ENCODE measurements around the gene MTMR1. TPM values are rescaled to one million over a fixed set of nuclear protein-coding genes. Genes with fewer than 3 reads are reported as not detected.

MTMR1 gene
- total RNA-seq, 4 donors from 2014 or later: 15.0 to 27.7 (median 22.1) TPM

GRCh38 chrX:150763810-150764209 is 70.6 kb downstream of the MTMR1 start:
- WGBS: 77% methylated on average over 9 of the region's 9 CpGs
- H3K4me3 ChIP-seq: no peak overlapping the region
- no peaks in the 10 kb centered on the region for H3K27me3 ChIP-seq
- intact Hi-C loops (cut with DNase I): loop anchor here (10.0 kb wide), 1 partner anchor 131 kb away; the partner anchor contains the start of gene CD99L2
- no peaks in the 10 kb centered on the region for H3K9me3 ChIP-seq
- H3K36me3 ChIP-seq: peaks cover 0 to 21% (median 12%) of the 10 kb centered on the region in 4 donors
- DNase-seq (ENCODE audit: extremely low spot score): no peak
- no peak overlapping the region for H3K27ac ChIP-seq (replicated peaks in 1 of 4)
- peaks cover 0 to 11% (median 9%) of the 10 kb centered on the region in 4 donors for H3K4me1 ChIP-seq
- TF ChIP-seq POLR2A (IDR thresholded peaks at IDR 0.05; ENCODE audit: low read depth) (no peak), CTCF (IDR thresholded peaks at IDR 0.05) (no peak), EP300 (IDR thresholded peaks at IDR 0.05) (no peak), POLR2AphosphoS5 (IDR thresholded peaks at IDR 0.05) (no peak)

- Histone ChIP-seq H3K36me3 (peaks cover 0 to 26% (median 19%) of the 10 kb centered on the region in 4 donors), H3K27me3 (no peaks in the 10 kb centered on the region), H3K27ac (replicated peaks in 1 of 4) (no peak overlapping the region), H3K4me3 (no peak overlapping the region), H3K9me3 (no peaks in the 10 kb centered on the region), H3K4me1 (peaks cover 0 to 11% (median 9%) of the 10 kb centered on the region in 4 donors)
- no peak for DNase-seq (ENCODE audit: extremely low spot score)
- WGBS: 69% methylated on average over 8 of the region's 9 CpGs
- intact Hi-C loops (cut with DNase I): loop anchor here (10.0 kb wide), 1 partner anchor 130 kb away; the partner anchor contains the start of gene CD99L2
- TF ChIP-seq POLR2AphosphoS5 (IDR thresholded peaks at IDR 0.05) (no peak), CTCF (IDR thresholded peaks at IDR 0.05) (no peak), EP300 (IDR thresholded peaks at IDR 0.05) (no peak), POLR2A (IDR thresholded peaks at IDR 0.05; ENCODE audit: low read depth) (no peak)
Measured at GRCh38 chrX:150765237-150765636, 72.0 kb downstream of the MTMR1 start.

DNA sequence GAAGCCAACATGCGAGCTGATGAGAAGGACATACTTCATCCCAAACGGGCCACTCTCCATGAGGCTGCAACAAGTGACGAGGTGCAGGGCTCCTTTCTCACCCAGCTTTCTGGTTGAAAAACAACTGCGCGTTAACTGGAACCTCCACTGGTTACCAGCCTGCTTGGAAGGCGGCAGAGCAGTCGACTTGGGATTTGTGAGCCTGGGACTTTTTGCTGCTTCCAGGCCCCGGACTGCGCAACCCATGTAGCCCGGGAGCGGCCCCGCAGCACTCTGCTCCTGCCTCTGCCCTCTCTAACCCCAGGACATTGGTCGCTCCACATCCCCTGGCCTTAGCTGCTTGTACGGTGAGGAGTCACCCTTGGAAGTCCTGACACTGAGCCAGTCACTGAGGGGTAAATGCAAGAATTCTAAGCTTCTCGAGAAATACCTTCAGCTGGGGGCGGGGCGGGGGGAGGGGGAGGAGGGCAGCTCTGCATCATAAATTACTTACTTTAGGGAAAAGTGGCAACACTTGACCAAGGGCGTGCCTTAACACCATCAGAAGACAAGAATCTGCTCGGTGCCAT is 72.7 kb downstream of the MTMR1 start:
- H3K27me3 ChIP-seq: no peaks in the 10 kb centered on the region
- H3K4me1 ChIP-seq: peaks cover 0 to 11% (median 9%) of the 10 kb centered on the region in 4 donors
- H3K9me3 ChIP-seq: no peaks in the 10 kb centered on the region
- no peak overlapping the region for H3K27ac ChIP-seq (replicated peaks in 1 of 4)
- TF ChIP-seq POLR2A (IDR thresholded peaks at IDR 0.05; ENCODE audit: low read depth) (no peak), POLR2AphosphoS5 (IDR thresholded peaks at IDR 0.05) (no peak), EP300 (IDR thresholded peaks at IDR 0.05) (no peak)
- no peak overlapping the region for H3K4me3 ChIP-seq
- no peak for DNase-seq (ENCODE audit: extremely low spot score)
- WGBS: 85% methylated on average over 15 of the region's 19 CpGs
- intact Hi-C loops (cut with DNase I): loop anchor here (10.0 kb wide), 1 partner anchor 129 kb away; the partner anchor contains the start of gene CD99L2
- H3K36me3 ChIP-seq: peaks cover 0 to 27% (median 23%) of the 10 kb centered on the region in 4 donors

- no peaks in the 10 kb centered on the region for H3K27me3 ChIP-seq
- H3K36me3 ChIP-seq: peaks cover 0 to 27% (median 23%) of the 10 kb centered on the region in 4 donors
- H3K4me1 ChIP-seq: peaks cover 0 to 11% (median 9%) of the 10 kb centered on the region in 4 donors
- H3K4me3 ChIP-seq: no peak overlapping the region
- H3K27ac ChIP-seq (replicated peaks in 1 of 4): no peak overlapping the region
- intact Hi-C loops (cut with DNase I): loop anchor here (10.0 kb wide), 1 partner anchor 128 kb away; the partner anchor contains the start of gene CD99L2
- TF ChIP-seq POLR2A (IDR thresholded peaks at IDR 0.05; ENCODE audit: low read depth) (no peak), POLR2AphosphoS5 (IDR thresholded peaks at IDR 0.05) (no peak), CTCF (IDR thresholded peaks at IDR 0.05) (no peak), EP300 (IDR thresholded peaks at IDR 0.05) (no peak)
- 84% methylated on average over 12 of the region's 13 CpGs for WGBS
- DNase-seq (ENCODE audit: extremely low spot score): no peak
- no peaks in the 10 kb centered on the region for H3K9me3 ChIP-seq
Measured at GRCh38 chrX:150766351-150767044, 73.3 kb downstream of the MTMR1 start.

GRCh38 chrX:150767045-150767395 is 73.8 kb downstream of the MTMR1 start:
- intact Hi-C loops (cut with DNase I): loop anchor here (10.0 kb wide), 1 partner anchor 128 kb away; the partner anchor contains the start of gene CD99L2
- WGBS: 46% methylated on average over 2 of the region's 9 CpGs

More at GRCh38 chrX:150767045-150767395, 73.8 kb downstream of the MTMR1 start:
- TF ChIP-seq EP300 (IDR thresholded peaks at IDR 0.05) (no peak), POLR2AphosphoS5 (IDR thresholded peaks at IDR 0.05) (no peak), CTCF (IDR thresholded peaks at IDR 0.05) (no peak), POLR2A (IDR thresholded peaks at IDR 0.05; ENCODE audit: low read depth) (no peak)
- peaks cover 0 to 27% (median 23%) of the 10 kb centered on the region in 4 donors for H3K36me3 ChIP-seq
- H3K27me3 ChIP-seq: no peaks in the 10 kb centered on the region
- no peak for DNase-seq (ENCODE audit: extremely low spot score)
- no peaks in the 10 kb centered on the region for H3K9me3 ChIP-seq
- no peak overlapping the region for H3K4me3 ChIP-seq
- peaks cover 5 to 14% (median 10%) of the 10 kb centered on the region in 4 donors for H3K4me1 ChIP-seq
- no peak overlapping the region for H3K27ac ChIP-seq (replicated peaks in 1 of 4)

All from esophagus muscularis mucosa (tissue), 4 donors.